HG03342 (cell line): ENCODE measurements around the gene HASPIN.
"Not testable (repeated sequence)": the region's sequence is repeated elsewhere in the genome, so short reads cannot be mapped to it uniquely, and the experiment has no call there.

Source experiments
- ATAC-seq: cut with Tn5 transposase; IDR thresholded peaks from one replicate; pipeline ENCODE4 v1.9.1; 2021; ENCODE audit warnings: mild to moderate bottlenecking, moderate library complexity; ENCODE audit not compliant: unreplicated experiment

HASPIN gene

GRCh38 chr17:3695723-3696411 lies 27.8 kb upstream of the HASPIN start, which contains the start of gene P2RX5:
TSS of gene P2RX5 (minus strand) at chr17:3696155. CDS start at chr17:3696005, 150 bp downstream.
- no peak for ATAC-seq

- no peak for ATAC-seq
Measured at GRCh38 chr17:3697103-3697476, 26.6 kb upstream of the HASPIN start.

- no peak for ATAC-seq
Measured at GRCh38 chr17:3698139-3698538, 25.6 kb upstream of the HASPIN start.

- ATAC-seq = no peak
Measured at GRCh38 chr17:3699951-3700350, 23.8 kb upstream of the HASPIN start.

- ATAC-seq = not testable (repeated sequence)
Measured at GRCh38 chr17:3702041-3702539, 21.6 kb upstream of the HASPIN start.

- ATAC-seq = no peak
Measured at GRCh38 chr17:3704931-3705717, 18.6 kb upstream of the HASPIN start.

GRCh38 chr17:3705718-3705984 lies 18.1 kb upstream of the HASPIN start:
- ATAC-seq = not testable (repeated sequence)

GRCh38 chr17:3708366-3708765 lies 15.3 kb upstream of the HASPIN start:
- ATAC-seq = no peak

GRCh38 chr17:3710951-3711383 lies 12.7 kb upstream of the HASPIN start:
- peak; percentile 89 for ATAC-seq

GRCh38 chr17:3712811-3713463 lies 10.8 kb upstream of the HASPIN start:
- no peak for ATAC-seq

GRCh38 chr17:3715296-3715695 lies 8.4 kb upstream of the HASPIN start:
- ATAC-seq = no peak

- ATAC-seq = no peak
Measured at GRCh38 chr17:3718201-3718600, 5.5 kb upstream of the HASPIN start.

- ATAC-seq = no peak
Measured at GRCh38 chr17:3719265-3719664, 4.4 kb upstream of the HASPIN start.

- no peak for ATAC-seq
Measured at GRCh38 chr17:3722716-3723115, 987 bp upstream of the HASPIN start.

GRCh38 chr17:3723188-3723555 lies 531 bp upstream of the HASPIN start:
- ATAC-seq = no peak

GRCh38 chr17:3724378-3725077 lies 825 bp downstream of the HASPIN start:
- ATAC-seq = no peak

GRCh38 chr17:3727041-3727440 lies 3.3 kb downstream of the HASPIN start:
- ATAC-seq = no peak

- ATAC-seq = not testable (repeated sequence)
Measured at GRCh38 chr17:3728099-3728498, 4.4 kb downstream of the HASPIN start.

GRCh38 chr17:3729881-3730280 lies 6.2 kb downstream of the HASPIN start:
- no peak for ATAC-seq

GRCh38 chr17:3730881-3731429 lies 7.3 kb downstream of the HASPIN start:
- no peak for ATAC-seq

- no peak for ATAC-seq
Measured at GRCh38 chr17:3732210-3732621, 8.5 kb downstream of the HASPIN start.
